Ramos (cell line): Measurements from ENCODE around the gene THRB.
"Not testable (repeated sequence)": the region's sequence is repeated elsewhere in the genome, so short reads cannot be mapped to it uniquely, and the experiment has no call there.

Source experiments
- in situ Hi-C: fragments of 300-500 bp; cut with MboI; formaldehyde crosslinking; loops from one replicate; pipeline ENCODE4 v1.14.3; 2022; ENCODE audit warnings: low sequenced_read_pairs; ENCODE audit not compliant: unreplicated experiment

THRB gene

GRCh38 chr3:24416224-24416623, 78.4 kb downstream of the THRB start:
- in situ Hi-C loops = no loop called here

DNA sequence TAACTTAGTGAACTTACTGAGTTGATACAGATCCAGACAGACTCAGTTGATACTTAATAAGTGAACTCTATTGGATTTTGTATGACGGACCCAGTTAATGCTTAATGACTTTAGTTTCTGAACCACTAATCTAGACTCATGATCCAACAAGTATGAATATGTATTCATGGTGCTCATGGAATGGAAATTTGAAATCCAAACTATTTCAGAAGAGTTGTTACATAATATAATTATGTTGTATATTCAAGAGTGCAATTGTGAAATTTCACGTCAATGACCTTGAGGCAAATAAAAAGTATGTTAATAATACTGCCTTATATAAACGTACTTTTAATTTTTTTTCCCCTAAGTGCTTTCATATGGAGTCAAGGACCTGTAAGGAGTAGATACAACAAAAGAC, 78.8 kb downstream of the THRB start:
- in situ Hi-C loops = no loop called here

- in situ Hi-C loops = not testable (repeated sequence)
These were observed 81.0 kb downstream of the THRB start for GRCh38 chr3:24413662-24414061.

DNA sequence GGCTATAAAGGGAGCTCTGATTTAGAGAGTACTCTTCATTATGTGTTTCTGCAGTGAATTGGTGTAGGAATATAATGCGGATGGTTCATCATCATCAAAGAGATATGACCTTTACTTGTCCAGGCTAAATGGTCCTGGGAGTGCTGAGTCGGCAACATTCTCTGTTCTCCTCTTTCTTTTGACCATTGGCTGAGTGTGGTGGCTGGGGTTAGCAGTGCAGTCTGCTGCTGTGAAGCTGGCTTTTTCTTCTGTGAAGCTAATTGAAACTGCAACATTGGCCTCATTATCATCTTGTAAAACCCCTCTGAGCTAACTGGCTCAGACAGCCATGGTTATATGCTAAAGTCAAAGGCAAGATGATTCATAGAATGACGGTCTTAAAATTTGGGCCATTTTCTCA, 83.8 kb downstream of the THRB start:
- in situ Hi-C loops = no loop called here

DNA sequence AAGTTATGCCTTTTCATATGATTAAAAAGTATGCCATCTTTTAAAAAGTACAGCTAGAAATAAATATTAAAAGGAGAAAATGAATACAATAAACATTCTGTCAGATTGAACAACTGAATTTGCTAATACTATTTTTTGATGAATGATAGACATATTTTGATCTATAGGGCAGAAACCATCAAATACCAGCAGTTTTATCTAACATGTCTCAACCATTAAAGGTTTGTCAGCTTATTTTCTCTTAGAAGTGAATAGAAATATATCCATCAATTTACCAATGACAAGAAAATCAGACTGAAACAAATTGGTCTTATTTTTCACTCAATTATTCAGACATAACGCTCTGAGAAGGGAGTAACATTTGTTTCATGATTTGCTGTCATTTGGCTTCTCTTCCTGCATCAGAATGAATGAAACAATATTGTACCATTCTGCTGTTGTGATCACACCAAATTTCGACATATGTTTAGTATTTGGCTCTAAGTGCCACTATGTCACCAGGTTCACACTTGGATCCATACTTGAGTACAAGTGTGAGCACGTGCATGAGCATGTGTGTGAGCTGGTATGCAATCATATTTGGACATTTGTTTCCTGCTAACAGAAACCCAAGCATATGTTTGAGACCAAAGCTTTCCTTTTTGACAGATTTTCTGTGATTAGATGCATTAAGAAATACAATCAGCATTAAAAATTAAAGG, 86.5 kb downstream of the THRB start:
- in situ Hi-C loops = no loop called here

- in situ Hi-C loops = no loop called here
These were observed 87.8 kb downstream of the THRB start for GRCh38 chr3:24406900-24407299.

- in situ Hi-C loops = no loop called here
These were observed 89.6 kb downstream of the THRB start for GRCh38 chr3:24405057-24405456.

DNA sequence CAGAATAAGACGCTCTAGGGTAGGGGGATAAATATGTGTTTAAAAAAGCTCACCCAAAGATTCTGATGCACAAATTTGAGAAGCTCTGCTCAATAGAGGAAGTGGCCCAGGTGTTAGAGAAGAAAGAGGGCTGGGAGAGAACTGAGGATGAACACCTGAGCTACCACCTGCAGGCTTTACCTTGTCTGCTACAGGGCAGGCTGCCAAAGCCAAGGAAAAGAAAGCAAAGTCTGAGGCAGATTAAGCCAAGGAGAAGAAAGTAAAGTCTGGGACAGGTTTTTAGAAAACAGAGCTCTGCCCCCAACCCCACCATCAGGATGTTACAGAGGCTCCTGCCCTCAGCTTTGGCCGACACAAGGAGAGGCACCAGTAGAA, 92.9 kb downstream of the THRB start:
- in situ Hi-C loops = no loop called here

DNA sequence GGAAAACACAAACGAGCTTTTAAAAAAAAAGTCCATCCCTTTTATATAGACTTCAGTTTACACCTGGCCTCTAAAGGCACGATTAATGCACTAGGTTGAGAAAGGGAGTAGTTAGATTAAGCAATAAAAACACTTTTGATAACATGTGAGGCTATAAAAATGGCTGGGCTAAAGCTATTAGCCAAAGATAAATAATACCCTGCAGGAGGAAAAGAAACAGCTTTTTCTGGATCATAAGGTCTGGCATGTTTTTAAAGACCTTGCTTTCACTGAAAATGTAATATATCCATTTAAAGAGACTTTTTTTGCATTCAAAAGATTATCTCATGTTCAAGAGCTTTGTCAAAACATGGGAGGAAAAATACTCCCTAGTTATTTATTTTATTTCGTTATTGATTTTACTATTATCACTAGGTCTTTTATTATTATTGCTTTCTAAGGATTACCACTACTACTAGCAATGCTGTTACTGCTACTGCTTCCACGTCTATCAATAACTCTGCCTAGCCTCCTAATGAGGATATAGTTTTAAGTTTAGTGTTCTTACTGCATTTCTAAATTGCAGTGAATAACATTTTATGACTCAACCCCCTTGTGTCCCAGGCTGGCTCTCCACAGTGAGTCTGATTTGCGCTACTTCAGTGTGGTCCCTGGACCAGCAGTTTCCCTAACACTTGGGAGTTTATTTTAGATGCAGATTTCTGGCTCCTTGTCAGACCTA, 93.4 kb downstream of the THRB start:
- in situ Hi-C loops = no loop called here

- in situ Hi-C loops = no loop called here
These were observed 94.2 kb downstream of the THRB start for GRCh38 chr3:24400450-24400849.

DNA sequence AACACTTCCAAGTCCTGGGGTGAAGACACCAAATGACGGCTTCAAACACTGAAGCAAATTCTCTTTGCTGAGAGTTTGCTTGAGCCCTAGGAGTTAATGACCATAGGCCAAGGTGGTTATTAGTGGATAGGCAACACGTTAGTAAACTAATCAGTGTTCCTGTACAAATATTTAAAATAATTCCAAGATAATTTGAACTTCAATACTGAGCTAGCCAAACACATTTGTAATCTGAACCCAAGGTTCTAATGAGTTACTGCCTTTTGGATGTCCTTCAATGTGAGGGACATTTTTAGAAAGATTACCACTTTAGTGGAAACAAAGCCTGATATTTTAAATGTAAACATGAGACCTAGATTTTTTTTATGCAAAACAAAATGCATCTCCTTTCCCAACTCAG, 94.6 kb downstream of the THRB start:
- in situ Hi-C loops = no loop called here

- in situ Hi-C loops = no loop called here
These were observed 95.0 kb downstream of the THRB start for GRCh38 chr3:24399614-24400013.

GRCh38 chr3:24398712-24399111, 95.9 kb downstream of the THRB start:
- in situ Hi-C loops = not testable (repeated sequence)

DNA sequence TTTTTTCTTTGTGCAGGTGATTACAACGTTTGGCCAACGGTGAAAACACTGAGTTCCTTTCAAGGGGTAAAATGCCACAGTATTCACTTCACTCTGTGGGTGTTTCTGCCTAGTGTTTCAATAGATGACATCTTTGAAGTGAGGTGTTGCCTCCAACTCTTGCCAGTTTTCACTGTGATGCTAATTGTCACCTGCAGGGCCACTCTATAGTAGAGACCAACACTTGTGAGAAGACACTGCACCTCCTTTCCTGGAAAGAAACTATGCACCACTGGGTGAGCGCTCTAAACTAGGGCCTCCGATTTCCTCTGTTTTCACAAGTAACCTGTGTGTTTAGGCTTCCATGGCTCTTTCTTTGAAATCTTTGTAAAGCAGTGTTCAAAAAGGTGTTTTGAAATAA, 98.3 kb downstream of the THRB start:
- in situ Hi-C loops = no loop called here

GRCh38 chr3:24394754-24395153, 99.9 kb downstream of the THRB start:
- in situ Hi-C loops = no loop called here

- in situ Hi-C loops = no loop called here
These were observed 101.3 kb downstream of the THRB start for GRCh38 chr3:24393316-24393715.

- in situ Hi-C loops = no loop called here
These were observed 104.2 kb downstream of the THRB start for GRCh38 chr3:24390169-24391130.

DNA sequence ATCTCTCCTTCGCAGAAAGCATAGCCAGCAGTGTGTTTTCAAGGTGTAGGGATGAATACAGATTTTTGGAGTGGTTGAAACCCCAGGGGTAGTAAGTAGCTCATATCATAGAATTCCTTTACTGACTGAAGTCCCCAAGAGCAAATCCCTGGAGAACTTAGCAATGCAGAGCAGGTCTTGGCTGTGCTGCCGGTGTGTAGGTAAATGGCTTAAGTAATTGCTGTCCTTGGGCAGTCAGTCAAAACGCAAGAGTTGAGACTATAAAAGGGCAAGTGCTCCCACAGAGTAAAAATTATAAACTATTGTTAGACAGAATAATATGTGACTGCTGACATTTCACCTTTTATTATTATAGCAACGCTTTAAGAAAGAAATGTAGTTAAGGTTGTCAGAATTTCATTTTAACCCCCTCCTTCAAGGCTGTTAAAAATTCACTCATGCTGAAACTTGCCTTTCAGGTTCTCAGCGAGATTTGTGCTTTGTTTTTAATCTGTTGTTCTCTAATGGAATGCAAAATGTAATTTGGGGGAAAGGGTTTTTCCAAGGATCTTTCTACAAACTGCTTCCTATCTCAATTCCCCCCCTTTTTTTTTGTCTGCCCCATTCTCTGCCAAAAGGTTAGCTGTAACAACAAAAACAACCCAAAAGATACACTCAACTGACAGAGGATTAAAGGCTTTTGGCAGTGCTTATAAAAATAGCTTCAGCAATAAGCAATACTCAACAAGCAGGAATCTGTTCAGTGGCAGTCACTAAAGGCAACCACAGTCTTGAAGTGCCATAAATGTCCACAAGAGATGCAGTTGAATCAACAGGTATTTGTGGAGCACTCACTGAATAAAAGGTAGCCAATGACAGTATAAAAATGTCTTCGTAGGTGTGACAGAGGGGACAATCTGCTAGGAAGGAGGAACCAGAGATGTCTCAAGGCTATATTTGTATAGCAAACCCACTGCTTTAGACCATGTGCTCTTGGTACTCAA, 105.3 kb downstream of the THRB start:
- in situ Hi-C loops = no loop called here

GRCh38 chr3:24388611-24389010, 106.0 kb downstream of the THRB start:
- in situ Hi-C loops = no loop called here

DNA sequence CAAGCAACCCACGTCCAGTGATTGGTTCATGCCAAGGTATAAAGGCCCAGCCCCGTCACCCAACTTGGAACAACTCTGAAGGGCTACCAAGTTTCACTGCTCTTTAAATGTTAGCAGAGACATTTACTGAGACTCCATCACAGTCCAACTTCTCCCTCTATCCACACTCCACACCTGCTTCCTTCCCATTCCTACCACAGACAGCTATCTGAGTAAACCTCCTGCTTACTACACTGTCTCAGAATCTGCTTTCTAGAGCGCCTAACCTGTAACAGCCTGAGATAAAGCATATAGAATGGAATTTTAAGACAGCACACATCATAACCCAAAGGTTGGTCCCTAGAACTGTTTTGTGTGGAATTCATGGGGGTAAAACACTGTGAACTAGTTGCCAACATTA, 106.5 kb downstream of the THRB start:
- in situ Hi-C loops = no loop called here
